ENCODE data around the gene EPHA1.

The EPHA1 gene

GRCh38 chr7:143448429-143448828 is 39.8 kb upstream of the EPHA1 start:
- H3K36me3 ChIP-seq (ENCODE audit: control insufficient read depth, low read length), result no peaks in the 10 kb centered on the region
- H3K4me1 ChIP-seq (ENCODE audit: control insufficient read depth, low read length), result no peaks in the 10 kb centered on the region
- H3K27me3 ChIP-seq (ENCODE audit: control insufficient read depth, low read length), result peaks cover 15% of the 10 kb centered on the region
- no peaks in the 10 kb centered on the region for H3K9me3 ChIP-seq (ENCODE audit: control insufficient read depth, insufficient read depth, low read length)
- no peak overlapping the region for H3K4me3 ChIP-seq (ENCODE audit: low read length)
- no peaks in the 10 kb centered on the region for H4K20me1 ChIP-seq (ENCODE audit: control insufficient read depth, insufficient read depth, low read depth, low read length)
- H3F3A ChIP-seq (ENCODE audit: control insufficient read depth, insufficient read depth), result no peaks in the 10 kb centered on the region
- H3K9me2 ChIP-seq (replicated peaks; ENCODE audit: control insufficient read depth, low read length), result no peaks in the 10 kb centered on the region
- no peaks in the 10 kb centered on the region for H3K79me2 ChIP-seq (ENCODE audit: control insufficient read depth, low read length)
- no peak overlapping the region for H3K4me2 ChIP-seq (ENCODE audit: low read length)
- H3K27ac ChIP-seq (ENCODE audit: low read depth, low read length), result no peak overlapping the region
- TF ChIP-seq CTCF (IDR thresholded peaks at IDR 0.05; ENCODE audit: low read depth, low read length, poor library complexity, severe bottlenecking), result no peak
- TF ChIP-seq EZH2phosphoT487 (IDR thresholded peaks at IDR 0.05; ENCODE audit: borderline replicate concordance, low read length), result no peak

GRCh38 chr7:143447466-143447865 is 38.8 kb upstream of the EPHA1 start:
- TF ChIP-seq CTCF (IDR thresholded peaks at IDR 0.05; ENCODE audit: low read depth, low read length, poor library complexity, severe bottlenecking) (no peak), EZH2phosphoT487 (IDR thresholded peaks at IDR 0.05; ENCODE audit: borderline replicate concordance, low read length) (no peak)
- no peaks in the 10 kb centered on the region for H3K36me3 ChIP-seq (ENCODE audit: control insufficient read depth, low read length)
- no peaks in the 10 kb centered on the region for H4K20me1 ChIP-seq (ENCODE audit: control insufficient read depth, insufficient read depth, low read depth, low read length)
- H3K9me3 ChIP-seq (ENCODE audit: control insufficient read depth, insufficient read depth, low read length), result no peaks in the 10 kb centered on the region
- H3F3A ChIP-seq (ENCODE audit: control insufficient read depth, insufficient read depth), result no peaks in the 10 kb centered on the region
- H3K4me2 ChIP-seq (ENCODE audit: low read length), result no peak overlapping the region
- H3K27me3 ChIP-seq (ENCODE audit: control insufficient read depth, low read length), result peaks cover 14% of the 10 kb centered on the region
- no peaks in the 10 kb centered on the region for H3K9me2 ChIP-seq (replicated peaks; ENCODE audit: control insufficient read depth, low read length)
- no peaks in the 10 kb centered on the region for H3K79me2 ChIP-seq (ENCODE audit: control insufficient read depth, low read length)
- H3K4me1 ChIP-seq (ENCODE audit: control insufficient read depth, low read length), result no peaks in the 10 kb centered on the region
- H3K27ac ChIP-seq (ENCODE audit: low read depth, low read length), result no peak overlapping the region
- H3K4me3 ChIP-seq (ENCODE audit: low read length), result no peak overlapping the region

GRCh38 chr7:143444785-143445184 is 36.1 kb upstream of the EPHA1 start:
- Histone ChIP-seq H4K20me1 (ENCODE audit: control insufficient read depth, insufficient read depth, low read depth, low read length) (no peaks in the 10 kb centered on the region), H3K79me2 (ENCODE audit: control insufficient read depth, low read length) (no peaks in the 10 kb centered on the region), H3K4me2 (ENCODE audit: low read length) (no peak overlapping the region), H3K36me3 (ENCODE audit: control insufficient read depth, low read length) (no peaks in the 10 kb centered on the region), H3K27me3 (ENCODE audit: control insufficient read depth, low read length) (peaks cover 29% of the 10 kb centered on the region), H3K27ac (ENCODE audit: low read depth, low read length) (no peak overlapping the region), H3F3A (ENCODE audit: control insufficient read depth, insufficient read depth) (no peaks in the 10 kb centered on the region), H3K9me2 (replicated peaks; ENCODE audit: control insufficient read depth, low read length) (no peaks in the 10 kb centered on the region), H3K4me1 (ENCODE audit: control insufficient read depth, low read length) (no peaks in the 10 kb centered on the region), H3K9me3 (ENCODE audit: control insufficient read depth, insufficient read depth, low read length) (no peaks in the 10 kb centered on the region), H3K4me3 (ENCODE audit: low read length) (no peak overlapping the region)
- TF ChIP-seq EZH2phosphoT487 (IDR thresholded peaks at IDR 0.05; ENCODE audit: borderline replicate concordance, low read length) (no peak), CTCF (IDR thresholded peaks at IDR 0.05; ENCODE audit: low read depth, low read length, poor library complexity, severe bottlenecking) (no peak)
